BLaER1 treated with 17β-estradiol and CSF1 and Interleukin-3, amounts not matched to agents 10 nM and 100 nM (cell line): ENCODE data around the gene TNFAIP2.
A peak's percentile ranks its signal among the peaks of the same experiment; 100 is the strongest.

Experiments used
- H3K27ac ChIP-seq, 11 experiments: shearing (Covaris generic); formaldehyde crosslinking; 2 replicates each; pipeline ENCODE4 v1.8.1; 2022
- H3K27me3 ChIP-seq, 11 experiments: shearing (Covaris generic); formaldehyde crosslinking; 2 replicates each; pipeline ENCODE4 v1.8.1; 2022
- H3K36me3 ChIP-seq, 11 experiments: shearing (Covaris generic); formaldehyde crosslinking; 2 replicates each; pipeline ENCODE4 v1.8.1; 2022
- H3K4me1 ChIP-seq, 10 experiments: shearing (Covaris generic); formaldehyde crosslinking; 2 replicates each; pipeline ENCODE4 v1.8.1; 2022
- H3K4me2 ChIP-seq, 11 experiments: shearing (Covaris generic); formaldehyde crosslinking; 2 replicates each; pipeline ENCODE4 v1.8.1; 2022
- H3K4me3 ChIP-seq, 10 experiments: shearing (Covaris generic); formaldehyde crosslinking; 2 replicates each; pipeline ENCODE4 v1.8.1; 2022
- H3K9ac ChIP-seq, 11 experiments: shearing (Covaris generic); formaldehyde crosslinking; 2 replicates each; pipeline ENCODE4 v1.8.1; 2022
- H3K9me3 ChIP-seq, 11 experiments: shearing (Covaris generic); formaldehyde crosslinking; replicated peaks in 1 of 11; 2 replicates each; pipeline ENCODE4 v1.8.1; 2022
- H4K20me1 ChIP-seq, 11 experiments: shearing (Covaris generic); formaldehyde crosslinking; 2 replicates each; pipeline ENCODE4 v1.8.1; 2022
- Cebpa-rat ChIP-seq, 11 experiments: shearing (Covaris generic); IDR thresholded peaks; 2 replicates each; pipeline ENCODE4 v1.8.1; 2022

The TNFAIP2 gene

DNA sequence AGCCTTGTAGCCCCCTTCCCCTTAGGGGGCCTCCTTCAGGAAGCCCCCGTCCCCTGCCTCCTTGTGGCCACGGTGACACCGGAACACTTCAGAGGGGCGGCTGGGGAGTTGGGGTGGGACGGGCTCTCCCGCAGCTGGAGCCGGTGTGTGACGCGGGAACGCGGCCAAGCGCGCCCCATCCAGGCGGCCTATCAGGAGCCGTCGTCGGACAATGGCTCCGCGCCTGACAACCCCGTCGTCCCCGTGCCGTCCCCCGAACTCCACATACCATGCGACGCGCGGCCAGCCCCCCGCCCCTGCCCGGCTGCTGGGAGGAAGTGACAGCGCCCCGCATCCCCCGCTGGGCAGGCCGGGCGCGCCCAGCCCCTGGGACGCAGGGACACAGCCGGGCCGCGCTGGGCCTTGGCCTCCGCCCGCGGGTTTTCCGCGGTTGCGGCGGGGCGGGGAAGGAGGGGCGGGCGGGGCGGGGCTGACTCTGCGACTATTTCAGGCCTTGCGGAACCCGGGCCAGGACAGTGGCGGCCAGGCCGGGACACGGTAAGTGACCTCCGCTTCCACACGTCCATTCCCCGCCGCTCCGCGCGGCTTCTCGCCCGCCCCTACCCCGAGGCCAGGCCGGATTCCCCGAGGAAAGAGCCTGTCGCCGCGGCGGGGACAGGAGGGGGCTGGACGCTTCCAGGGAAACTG is at the start of gene TNFAIP2:
Gene TNFAIP2, plus strand, starts transcription at position 515 of the 687 bp plus-strand sequence. CDS start 2,997 bp downstream, outside the sequence.
- Histone ChIP-seq H3K4me2 (peak within 1 kb of the TSS; percentile 89 to 100 (median 98)), H3K9ac (peak within 1 kb of the TSS; percentile 92 to 96 (median 95)), H3K36me3 (peaks cover 9 to 34% (median 26%) of the 10 kb centered on the region in 11 experiments; a peak in 21 of 22 replicates), H3K27ac (peak within 1 kb of the TSS; percentile 88 to 98 (median 95)), H4K20me1 (peaks cover 19 to 44% (median 41%) of the 10 kb centered on the region in 11 experiments), H3K4me3 (peak within 1 kb of the TSS; percentile 71 to 89 (median 79)), H3K9me3 (no peaks in the 10 kb centered on the region), H3K27me3 (no peaks in the 10 kb centered on the region), H3K4me1 (peaks cover 73 to 90% (median 84%) of the 10 kb centered on the region in 10 experiments)
- TF ChIP-seq Cebpa-rat (IDR thresholded peaks at IDR 0.05): no peak

DNA sequence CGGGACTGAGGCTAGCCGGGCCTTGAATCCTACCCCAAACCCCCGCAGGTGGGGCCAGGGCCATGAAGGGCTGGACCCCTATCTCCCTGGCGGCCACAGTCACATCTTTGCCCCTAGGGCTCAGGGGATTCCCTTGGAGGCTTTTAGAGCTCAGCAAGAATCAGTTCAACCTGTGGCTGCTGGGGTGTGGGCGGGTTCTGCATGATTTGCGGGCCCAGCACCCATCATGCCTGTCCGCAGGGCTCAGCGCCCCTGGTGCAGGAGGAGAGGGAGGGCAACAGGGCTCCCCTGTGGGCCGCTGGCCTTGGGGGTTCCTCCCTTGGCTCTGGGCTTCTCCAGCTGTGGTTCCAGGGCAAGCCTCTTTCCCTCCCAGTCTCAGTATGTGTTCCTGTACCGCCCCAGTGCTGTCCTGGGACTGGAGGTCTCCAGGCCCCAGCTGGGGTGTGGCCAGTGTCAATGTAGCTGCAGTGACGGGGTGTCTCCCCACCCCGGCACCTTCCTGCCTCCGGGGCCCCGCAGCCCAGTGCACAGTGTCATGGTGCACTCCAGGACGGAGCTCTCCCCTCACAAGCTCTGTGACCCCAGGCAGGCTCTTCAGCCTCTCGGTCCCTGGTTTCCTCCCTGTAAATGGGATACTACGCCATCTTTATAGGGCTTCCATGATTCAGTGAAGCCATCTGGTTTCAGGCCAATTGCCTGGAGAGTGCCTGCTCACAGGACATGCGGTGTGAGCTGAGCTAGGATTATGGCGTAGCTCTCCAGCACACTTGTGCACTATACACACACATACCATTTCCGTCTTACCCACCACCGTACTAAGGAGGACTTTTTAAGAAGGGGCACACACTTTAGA is 49.2 kb upstream of the TNFAIP2 start:
- Histone ChIP-seq H3K4me1 (peaks cover 15 to 48% (median 31%) of the 10 kb centered on the region in 10 experiments; a peak in 18 of 20 replicates), H3K27me3 (no peaks in the 10 kb centered on the region), H4K20me1 (0 out of 22 replicates have a peak, but pooled peaks cover 0 to 7% (median 0%) of the 10 kb centered on the region in 11 experiments), H3K9ac (peak overlapping the region in 1 of 11 experiments; percentile 15; a peak in 3 of 22 replicates), H3K27ac (peak overlapping the region in 2 of 11 experiments; percentile 13 to 83; a peak in 3 of 22 replicates), H3K36me3 (no peaks in the 10 kb centered on the region), H3K9me3 (no peaks in the 10 kb centered on the region), H3K4me3 (no peak overlapping the region), H3K4me2 (peak overlapping the region in 10 of 11 experiments; percentile 13 to 99 (median 60); a peak in 17 of 22 replicates)
- TF ChIP-seq Cebpa-rat (IDR thresholded peaks at IDR 0.05): no peak

- no peaks in the 10 kb centered on the region for H3K9me3 ChIP-seq
- no peaks in the 10 kb centered on the region for H3K36me3 ChIP-seq
- peaks cover 15 to 48% (median 31%) of the 10 kb centered on the region in 10 experiments; a peak in 18 of 20 replicates for H3K4me1 ChIP-seq
- H3K4me2 ChIP-seq: peak overlapping the region; percentile 71 to 99 (median 79)
- H3K9ac ChIP-seq: peak overlapping the region; percentile 42 to 76 (median 66); a peak in 15 of 22 replicates
- no peaks in the 10 kb centered on the region for H3K27me3 ChIP-seq
- H4K20me1 ChIP-seq: 0 out of 22 replicates have a peak, but pooled peaks cover 0 to 7% (median 0%) of the 10 kb centered on the region in 11 experiments
- peak overlapping the region; percentile 47 to 70 (median 55); a peak in 13 of 20 replicates for H3K4me3 ChIP-seq
- H3K27ac ChIP-seq: peak overlapping the region in 5 of 11 experiments; percentile 29 to 83 (median 68); a peak in 9 of 22 replicates
- TF ChIP-seq Cebpa-rat (IDR thresholded peaks at IDR 0.05): no peak
These were observed 48.4 kb upstream of the TNFAIP2 start for GRCh38 chr14:103074729-103075367.

DNA sequence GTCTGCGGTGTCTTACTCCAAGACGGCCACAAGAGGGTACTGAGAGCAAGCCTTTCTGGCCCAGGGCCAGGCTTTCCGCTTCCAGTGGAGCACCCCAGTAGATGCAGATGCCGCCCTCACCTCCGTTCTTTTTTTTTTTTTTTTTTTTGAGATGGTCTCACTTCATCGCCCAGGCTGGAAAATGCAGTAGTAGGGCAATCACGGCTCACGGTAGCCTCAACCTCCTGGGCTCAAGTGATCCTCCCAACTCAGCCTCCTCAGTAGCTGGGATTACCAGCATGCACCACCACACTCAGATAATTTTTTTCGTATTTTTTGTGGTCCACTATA is 44.9 kb upstream of the TNFAIP2 start:
- Histone ChIP-seq H3K27me3 (no peaks in the 10 kb centered on the region), H3K4me2 (peak overlapping the region in 1 of 11 experiments; percentile 20; a peak in 2 of 22 replicates)
- no peak for TF ChIP-seq Cebpa-rat (IDR thresholded peaks at IDR 0.05)

DNA sequence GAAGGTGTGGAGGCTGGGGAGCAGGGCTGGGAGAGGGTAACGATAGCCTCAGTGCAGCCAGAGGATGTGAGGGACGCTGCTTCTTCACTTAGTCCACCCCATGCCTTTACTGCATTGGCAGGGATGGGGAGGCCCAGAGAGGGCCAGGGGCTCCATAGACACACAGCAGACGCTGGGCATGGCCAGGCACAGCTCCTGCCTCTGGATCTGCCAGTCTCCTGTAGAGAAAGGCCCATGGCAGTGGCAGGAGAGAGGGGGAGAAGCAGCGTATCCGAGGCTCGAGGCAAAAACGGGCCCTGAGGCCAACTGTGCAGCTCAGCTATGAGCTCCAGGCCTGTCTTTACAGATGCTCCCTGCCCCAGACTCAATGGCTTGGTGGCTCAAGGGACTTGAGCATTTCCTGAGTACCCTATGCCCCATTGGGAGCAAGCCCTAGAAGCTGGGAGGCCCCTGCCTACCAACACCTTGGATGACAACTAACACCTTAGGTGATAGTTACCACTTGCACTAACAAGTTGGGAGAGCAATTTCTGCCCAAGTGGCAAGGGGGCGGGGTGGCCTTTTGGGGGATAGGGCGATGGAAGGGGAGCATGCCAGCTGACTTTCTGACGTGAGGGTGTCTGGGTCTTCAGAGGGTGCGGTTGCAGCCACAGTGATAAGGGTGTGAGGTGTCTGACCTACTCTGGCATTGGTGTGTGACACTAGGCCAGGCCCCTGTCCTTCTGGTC is 44.2 kb upstream of the TNFAIP2 start:
- H3K4me3 ChIP-seq: no peak overlapping the region
- H3K4me2 ChIP-seq: peak overlapping the region in 2 of 11 experiments; percentile 2 to 20; a peak in 2 of 22 replicates
- H3K9me3 ChIP-seq: peaks cover 0 to 1% (median 0%) of the 10 kb centered on the region in 11 experiments; a peak in 2 of 22 replicates
- H3K27me3 ChIP-seq: no peaks in the 10 kb centered on the region; a peak in 1 of 22 replicates
- no peaks in the 10 kb centered on the region for H4K20me1 ChIP-seq
- no peaks in the 10 kb centered on the region for H3K36me3 ChIP-seq
- peaks cover 15 to 33% (median 23%) of the 10 kb centered on the region in 10 experiments; a peak in 18 of 20 replicates for H3K4me1 ChIP-seq
- no peak overlapping the region for H3K9ac ChIP-seq
- no peak overlapping the region for H3K27ac ChIP-seq
- TF ChIP-seq Cebpa-rat (IDR thresholded peaks at IDR 0.05): no peak

More for the DNA sequence above, 44.9 kb upstream of the TNFAIP2 start:
- H3K4me1 ChIP-seq: peaks cover 15 to 39% (median 28%) of the 10 kb centered on the region in 10 experiments; a peak in 18 of 20 replicates
- no peaks in the 10 kb centered on the region for H3K36me3 ChIP-seq
- no peaks in the 10 kb centered on the region for H4K20me1 ChIP-seq
- H3K27ac ChIP-seq: no peak overlapping the region
- no peak overlapping the region for H3K4me3 ChIP-seq
- H3K9ac ChIP-seq: no peak overlapping the region
- H3K9me3 ChIP-seq: no peaks in the 10 kb centered on the region

GRCh38 chr14:103081951-103082350 is 41.3 kb upstream of the TNFAIP2 start:
- no peaks in the 10 kb centered on the region for H3K36me3 ChIP-seq
- no peaks in the 10 kb centered on the region; a peak in 1 of 22 replicates for H3K27me3 ChIP-seq
- H3K4me1 ChIP-seq: peaks cover 0 to 12% (median 6%) of the 10 kb centered on the region in 10 experiments; a peak in 7 of 20 replicates
- no peak for TF ChIP-seq Cebpa-rat (IDR thresholded peaks at IDR 0.05)
- no peak overlapping the region for H3K27ac ChIP-seq
- H3K4me2 ChIP-seq: no peak overlapping the region
- H4K20me1 ChIP-seq: no peaks in the 10 kb centered on the region; a peak in 1 of 22 replicates
- no peak overlapping the region for H3K4me3 ChIP-seq
- H3K9ac ChIP-seq: no peak overlapping the region
- H3K9me3 ChIP-seq: peaks cover 0 to 5% (median 0%) of the 10 kb centered on the region in 11 experiments; a peak in 2 of 22 replicates

DNA sequence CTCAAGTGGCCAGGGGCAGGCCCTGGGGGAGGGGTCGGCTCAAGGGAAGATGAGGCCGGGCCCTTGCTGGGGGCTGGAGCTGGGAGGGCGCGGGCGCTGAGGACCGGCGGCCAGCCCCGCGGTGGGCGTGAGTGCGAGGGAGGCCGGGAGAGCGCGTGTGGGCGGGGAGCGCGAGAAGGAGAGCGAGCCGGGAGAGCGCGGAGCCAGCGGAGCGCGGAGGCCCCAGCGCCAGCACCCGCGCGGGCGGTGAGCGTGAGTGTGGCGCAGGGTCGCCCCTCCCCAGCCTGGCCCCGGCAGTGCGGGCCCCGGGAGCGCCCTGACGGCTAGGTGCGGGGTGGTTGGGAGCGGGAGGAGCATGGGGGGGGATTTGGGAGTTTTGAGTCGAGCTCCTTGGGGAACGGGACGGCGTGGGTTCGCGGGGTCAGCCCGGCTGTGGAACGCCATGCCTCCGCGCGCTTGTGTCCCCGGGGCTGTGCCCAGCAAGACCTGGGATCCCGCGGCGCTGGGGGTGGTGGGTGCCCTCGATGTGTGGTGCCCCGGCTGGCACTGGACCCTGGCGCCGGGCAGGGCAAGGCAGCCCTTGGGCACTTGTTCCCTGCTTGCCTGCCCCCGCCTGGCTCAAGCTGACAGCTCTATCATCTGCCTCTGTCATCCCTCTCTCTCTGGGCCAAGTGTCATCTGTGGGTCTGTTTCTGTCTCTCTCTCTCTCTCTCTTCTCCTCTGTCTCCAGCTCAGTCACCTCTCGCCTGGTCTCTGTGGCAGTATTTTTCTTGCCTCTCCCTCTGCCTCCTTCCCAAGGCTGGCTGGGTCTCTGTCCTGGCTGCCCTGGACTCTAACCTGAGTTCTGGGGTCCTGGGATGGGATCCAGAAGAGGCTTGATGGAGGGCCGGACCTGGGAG is 39.0 kb upstream of the TNFAIP2 start, which contains the start of gene LBHD2:
Gene LBHD2, plus strand, starts transcription at position 190 of the 899 bp plus-strand sequence. CDS start 1,803 bp downstream, outside the sequence.
- Histone ChIP-seq H3K36me3 (no peaks in the 10 kb centered on the region), H3K9me3 (peaks cover 0 to 5% (median 0%) of the 10 kb centered on the region in 11 experiments; a peak in 2 of 22 replicates), H3K4me2 (no peak within 1 kb of the TSS), H3K9ac (no peak within 1 kb of the TSS), H4K20me1 (no peaks in the 10 kb centered on the region; a peak in 1 of 22 replicates), H3K4me1 (peaks cover 0 to 22% (median 16%) of the 10 kb centered on the region in 10 experiments; a peak in 19 of 20 replicates), H3K4me3 (no peak within 1 kb of the TSS), H3K27ac (no peak within 1 kb of the TSS), H3K27me3 (no peaks in the 10 kb centered on the region; a peak in 1 of 22 replicates)
- TF ChIP-seq Cebpa-rat (IDR thresholded peaks at IDR 0.05): no peak
